Hepatic stellate cell (primary cell): ENCODE data around the gene ACYP1.
"Not testable (repeated sequence)": the region's sequence is repeated elsewhere in the genome, so short reads cannot be mapped to it uniquely, and the experiment has no call there.

ENCODE experiments used
- DNase-seq: peaks from one replicate; pipeline ENCODE4 v3.0.0; 2011; ENCODE audit warnings: low spot score

The ACYP1 gene

GRCh38 chr14:75068294-75069120 is 4.7 kb upstream of the ACYP1 start:
- peak; percentile 25 for DNase-seq

GRCh38 chr14:75067765-75068164 is 3.9 kb upstream of the ACYP1 start:
- DNase-seq = not testable (repeated sequence)

DNA sequence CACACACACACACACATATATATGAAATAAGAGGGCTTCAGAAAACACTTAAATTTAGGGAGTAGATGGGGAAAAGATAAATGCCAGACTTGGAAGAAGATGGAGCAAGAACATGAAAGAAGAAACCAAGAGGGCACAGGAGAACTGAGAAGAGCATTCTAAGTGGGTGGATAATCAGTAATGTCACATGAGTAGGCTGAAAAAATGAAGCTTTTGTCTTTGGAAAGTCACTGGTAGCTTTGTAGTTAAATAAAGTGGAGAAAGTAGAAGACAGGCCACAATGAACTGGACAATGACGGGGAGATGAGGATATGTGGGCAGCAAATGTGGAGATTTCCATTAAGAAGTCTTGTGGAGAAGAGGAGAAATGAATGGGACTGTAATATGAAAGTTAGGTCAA is 3.4 kb upstream of the ACYP1 start:
- DNase-seq = no peak

GRCh38 chr14:75066691-75067090 is 2.9 kb upstream of the ACYP1 start:
- no peak for DNase-seq

DNA sequence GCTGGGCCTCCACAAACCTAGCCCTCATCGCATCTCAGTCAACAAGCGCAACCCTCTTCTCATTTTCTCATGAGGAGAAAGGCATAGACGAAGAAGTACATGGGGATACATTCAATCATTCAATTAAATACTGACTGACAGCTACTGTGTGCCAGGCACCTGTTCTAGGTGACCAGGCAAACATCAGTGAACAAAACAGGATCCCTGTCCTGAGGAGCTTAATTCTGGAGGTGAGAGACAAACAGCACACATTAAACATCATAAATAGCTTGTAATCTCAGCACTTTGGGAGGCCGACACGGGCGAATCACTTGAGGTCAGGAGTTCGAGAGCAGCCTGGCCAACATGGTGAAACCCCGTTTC is 362 bp upstream of the ACYP1 start:
- DNase-seq = no peak

DNA sequence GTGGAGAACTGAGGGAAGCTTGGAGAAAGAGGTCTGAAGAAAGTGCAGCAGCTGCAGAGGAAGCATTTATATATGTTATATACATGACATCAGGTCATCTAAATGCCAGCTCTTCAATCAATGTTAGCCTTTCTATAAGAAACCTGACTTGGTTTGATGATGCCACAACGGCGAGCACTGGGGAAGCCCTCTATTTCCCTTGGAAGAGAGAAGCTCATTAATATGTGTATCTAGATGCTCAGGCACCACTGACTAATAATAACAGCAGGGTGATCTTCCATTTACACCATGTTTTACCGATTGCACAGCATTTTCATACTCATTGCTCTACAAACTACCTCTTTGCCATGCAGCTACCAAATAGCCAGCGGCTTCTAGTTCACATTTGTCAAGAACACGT is 811 bp downstream of the ACYP1 start:
- DNase-seq = no peak

DNA sequence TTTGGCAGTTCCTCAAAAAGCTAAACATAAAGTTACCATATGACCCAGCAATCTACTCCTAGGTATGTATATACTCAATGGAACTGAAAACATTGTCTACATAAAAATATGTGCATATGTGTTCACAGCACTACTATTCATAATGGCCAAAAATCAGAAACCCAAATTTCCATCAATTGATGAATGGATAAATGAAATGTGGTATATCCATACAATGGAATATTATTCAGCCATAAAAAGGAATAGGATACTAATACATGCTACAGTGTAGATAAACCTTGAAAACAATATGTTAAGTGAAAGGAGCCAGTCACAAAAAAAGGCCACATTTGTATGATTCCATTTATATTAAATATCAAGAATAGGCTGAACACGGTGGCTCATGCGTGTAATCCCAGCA is 3.4 kb downstream of the ACYP1 start:
- no peak for DNase-seq

- DNase-seq = no peak
Measured at GRCh38 chr14:75059642-75060041, 4.2 kb downstream of the ACYP1 start.

DNA sequence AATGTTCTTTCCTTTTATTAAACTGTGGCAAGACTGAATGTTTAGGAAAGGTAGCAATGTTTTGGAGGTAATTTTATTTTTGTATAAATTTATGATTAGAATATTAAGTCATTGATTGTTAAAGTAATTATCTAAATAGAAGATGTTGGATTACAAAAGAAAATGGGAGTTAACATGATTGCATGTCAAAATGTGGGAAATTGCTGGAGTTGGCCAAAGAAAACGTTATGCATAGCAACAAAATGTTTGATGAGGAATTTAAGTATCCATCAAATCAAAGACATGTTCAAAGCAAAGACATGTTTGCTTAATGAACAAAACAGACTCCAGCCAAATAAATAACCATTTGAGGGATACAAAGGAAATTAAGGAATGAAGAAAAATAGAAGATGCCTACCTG is 9.4 kb downstream of the ACYP1 start:
- no peak for DNase-seq

- DNase-seq = no peak
Measured at GRCh38 chr14:75053396-75054291, 10.2 kb downstream of the ACYP1 start.

DNA sequence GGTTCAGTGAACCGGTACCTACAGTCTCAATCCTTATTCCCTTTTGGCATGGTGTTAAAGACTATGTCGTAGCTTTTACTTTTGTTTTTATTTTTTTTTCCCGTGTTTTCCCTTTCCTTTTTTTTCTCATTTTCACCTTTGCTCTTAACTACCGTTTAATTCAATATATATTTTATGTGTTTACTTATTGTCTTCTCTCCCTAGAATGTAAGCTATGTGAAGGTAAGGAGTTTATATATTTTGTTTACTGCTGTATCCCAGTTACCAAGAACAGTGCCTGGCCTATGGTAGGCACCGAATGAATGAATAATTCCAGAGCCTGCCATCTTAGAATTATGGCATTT is 12.3 kb downstream of the ACYP1 start:
- DNase-seq = no peak

DNA sequence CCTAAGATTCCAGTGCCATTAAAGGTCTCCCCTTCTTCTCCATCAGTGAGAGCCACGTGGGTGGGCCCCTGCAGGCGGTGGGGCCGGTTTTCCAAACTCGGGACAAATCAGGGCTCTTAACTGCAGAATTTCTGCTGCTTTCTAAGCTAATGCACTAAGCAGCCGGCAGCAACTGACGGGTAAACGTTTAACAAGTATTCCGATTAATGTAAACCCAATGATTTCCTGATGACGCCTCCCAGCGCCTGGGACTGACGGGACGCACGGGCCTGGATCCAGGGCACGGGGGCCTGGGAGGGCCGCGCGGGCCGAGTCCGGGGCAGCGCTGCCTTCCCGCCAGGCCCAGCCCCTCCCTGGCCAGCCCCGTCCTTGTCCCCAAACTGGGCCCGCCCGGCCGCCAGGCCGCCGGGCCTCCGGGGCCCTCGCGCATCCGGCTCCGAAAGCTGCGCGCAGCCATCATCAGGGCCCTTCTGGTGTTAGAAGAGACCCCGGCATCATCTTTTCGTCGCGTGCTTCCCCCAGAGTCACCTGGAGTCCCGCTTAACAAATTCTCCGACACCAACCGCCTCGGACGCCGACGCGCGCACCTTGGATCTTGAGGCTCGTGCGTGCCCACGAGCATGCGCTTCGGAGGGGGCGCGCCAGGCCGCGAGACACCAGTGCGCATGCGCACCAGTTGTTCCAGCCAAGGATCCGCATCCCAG is 12.8 kb downstream of the ACYP1 start, which contains the start of gene MLH3:
Gene MLH3, minus strand, starts transcription at position 616 of the 704 bp plus-strand sequence. CDS start 1,812 bp downstream, outside the sequence.
- DNase-seq = peak; percentile 88

GRCh38 chr14:75049731-75050201 is 14.1 kb downstream of the ACYP1 start:
- no peak for DNase-seq

- DNase-seq = no peak
Measured at GRCh38 chr14:75049136-75049535, 14.7 kb downstream of the ACYP1 start.

DNA sequence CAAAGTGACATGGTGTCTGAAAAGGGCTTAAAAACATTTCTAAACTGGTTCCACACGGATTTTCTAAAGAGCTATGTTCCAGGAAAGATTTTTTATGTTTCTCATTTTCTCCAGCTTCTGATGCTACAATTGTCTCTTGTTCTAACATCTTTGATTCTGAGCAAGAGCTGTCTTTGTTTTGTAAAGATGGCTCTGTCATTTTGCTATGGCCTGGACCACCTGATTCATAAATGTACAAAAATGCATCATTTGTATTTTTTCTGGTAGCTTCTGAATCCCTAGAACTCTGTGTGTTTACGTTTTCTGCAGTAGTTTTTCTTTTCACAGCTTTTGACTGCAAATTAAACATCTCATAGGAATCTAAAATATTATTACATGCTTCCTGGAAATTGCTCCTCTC is 15.7 kb downstream of the ACYP1 start:
- no peak for DNase-seq

GRCh38 chr14:75047506-75047905 is 16.3 kb downstream of the ACYP1 start:
- no peak for DNase-seq

DNA sequence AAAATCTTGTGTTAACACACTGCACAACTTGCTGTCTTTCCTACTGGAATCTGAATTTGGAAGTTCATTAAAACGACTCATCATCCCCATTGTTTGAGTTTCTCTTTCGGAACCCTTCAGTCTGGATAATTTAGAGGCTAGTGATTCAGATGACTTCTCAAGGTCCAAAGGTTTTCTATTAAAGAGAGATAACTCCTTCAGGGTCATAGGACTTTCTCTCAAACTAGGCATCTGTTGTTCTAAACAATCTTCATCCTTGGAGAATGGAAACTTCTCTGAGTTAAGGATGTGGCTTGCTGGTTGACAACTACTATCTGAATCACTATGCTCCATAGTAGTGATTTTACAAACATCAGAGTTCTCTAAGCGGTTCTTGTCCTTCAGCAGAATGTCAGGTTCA is 16.9 kb downstream of the ACYP1 start:
- DNase-seq = no peak

DNA sequence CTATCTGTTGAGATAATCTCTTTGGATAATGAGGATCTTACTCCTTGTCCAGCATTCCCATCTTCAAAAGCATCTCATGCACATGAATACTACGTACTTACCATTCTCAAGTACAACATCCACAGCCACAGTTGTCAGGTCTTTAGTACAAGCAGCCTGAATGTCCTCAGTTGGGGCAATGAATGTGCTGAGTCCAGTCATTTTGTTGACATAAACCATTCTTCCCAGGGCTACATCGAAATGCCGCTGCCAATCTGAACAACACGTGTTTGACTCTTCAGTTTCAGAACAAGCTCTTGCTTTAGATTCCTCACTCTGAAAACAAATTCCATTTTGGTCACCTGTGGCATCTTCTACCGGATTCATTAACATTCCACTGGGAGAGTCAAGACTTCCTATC is 17.5 kb downstream of the ACYP1 start:
- DNase-seq = no peak

DNA sequence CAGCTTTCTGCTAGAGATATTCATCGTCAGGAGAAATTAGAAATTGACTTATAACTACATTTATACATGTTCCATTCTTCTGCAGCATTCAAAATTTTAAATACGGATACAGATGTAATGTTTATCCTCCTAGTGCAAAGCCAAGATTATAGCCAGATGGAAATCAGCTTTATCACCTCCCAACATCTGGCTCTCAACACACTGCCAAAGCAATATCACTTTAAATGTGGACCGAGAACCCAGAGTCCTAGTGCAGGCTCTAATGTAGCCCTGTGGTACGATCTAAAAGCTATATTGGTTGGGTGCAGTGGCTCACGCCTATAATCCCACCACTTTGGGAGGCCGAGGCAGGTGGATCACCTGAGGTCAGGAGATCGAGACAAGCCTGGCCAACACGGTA is 19.1 kb downstream of the ACYP1 start:
- DNase-seq = no peak

DNA sequence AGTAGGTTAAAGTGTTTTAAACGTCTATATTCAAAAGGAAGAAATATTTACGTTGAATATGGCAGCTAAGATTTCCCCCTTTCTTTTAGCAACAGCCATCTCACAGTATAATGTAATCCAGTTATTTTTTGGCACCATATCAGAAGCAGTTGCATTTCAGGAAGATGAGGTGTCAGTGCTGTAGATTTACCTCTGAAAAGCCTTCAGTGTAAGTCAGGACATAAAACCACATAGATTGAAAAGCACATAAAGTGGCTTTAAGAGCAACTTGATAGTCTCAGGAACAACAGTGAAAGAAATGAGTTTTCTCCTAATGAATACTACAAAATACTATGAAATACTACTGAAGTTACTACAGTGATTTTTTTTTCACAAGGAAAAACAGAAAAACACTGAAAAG is 19.5 kb downstream of the ACYP1 start:
- peak; percentile 20 for DNase-seq

DNA sequence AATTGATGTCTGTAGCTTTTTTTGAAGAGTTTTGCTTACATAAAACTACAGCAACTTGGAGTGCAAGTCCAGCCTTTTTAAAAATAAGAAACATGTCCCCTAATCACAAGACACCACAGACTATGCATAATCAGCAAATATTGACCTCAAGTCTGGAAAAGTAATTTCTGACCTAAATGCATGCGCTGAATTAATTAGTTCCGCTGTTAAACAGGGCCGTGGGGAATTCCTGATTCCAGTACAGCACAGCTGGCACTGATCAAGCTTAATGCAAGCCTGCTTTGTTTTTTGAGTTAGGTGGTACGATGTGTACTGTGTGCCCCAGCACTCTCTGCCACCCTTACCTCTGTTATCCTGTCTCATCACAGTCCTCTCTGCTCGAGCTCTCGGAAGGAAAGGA is 21.8 kb downstream of the ACYP1 start:
- no peak for DNase-seq

GRCh38 chr14:75041613-75042012 is 22.2 kb downstream of the ACYP1 start:
- no peak for DNase-seq

GRCh38 chr14:75040959-75041358 is 22.9 kb downstream of the ACYP1 start:
- DNase-seq = no peak
